Endothelial cell of umbilical vein (primary cell): Measurements from ENCODE around the gene SEMA4A. TPM values are rescaled to one million over a fixed set of nuclear protein-coding genes. Genes with fewer than 3 reads are reported as not detected.

Experiments
- BruUV-seq: library from RNA; stranded (reverse); fragments of 400-500 nt; replicated peaks from 2 replicates; lab custom pipeline; 2021; lab: Mats Ljungman, UMichigan
- CTCF ChIA-PET: fragments of 300-600, 350-600 bp; sonication (Branson Sonifier 250); formaldehyde crosslinking; loops from one replicate; lab custom pipeline; 2021; ENCODE audit warnings: antibody characterized with exemption, inconsistent platforms; lab: Charles Lee
- POLR2A ChIA-PET: fragments of 300-600, 350-600 bp; sonication (Branson Sonifier 250); formaldehyde crosslinking; loops from one replicate; lab custom pipeline; 2021; ENCODE audit warnings: antibody characterized with exemption, inconsistent platforms; lab: Charles Lee
- DNase-seq: peaks from one replicate; pipeline ENCODE4 v3.0.0-alpha.2; 2011; ENCODE audit warnings: low read depth, low spot score
- FAIRE-seq: peaks from 2 replicates; lab custom pipeline; 2011; peaks lifted over from hg19 to GRCh38; lab: Jason Lieb, UNC
- H2AFZ ChIP-seq: 2 replicates; pipeline ENCODE4 v1.6.0; 2012; ENCODE audit warnings: low read depth, low read length, control low read depth, inconsistent platforms
- H3K27ac ChIP-seq: 2 replicates; pipeline ENCODE4 v1.5.1; 2011; ENCODE audit warnings: low read depth, mild to moderate bottlenecking, control low read depth, low read length, moderate library complexity; ENCODE audit not compliant: insufficient read depth
- H3K27me3 ChIP-seq, 2 experiments: 2 replicates each; pipeline versions ENCODE4 v1.6.0 to v1.6.1; 2011; ENCODE audit warnings: low read length in 2 of 2, mixed read lengths in 1 of 2; ENCODE audit not compliant: control insufficient read depth in 2 of 2, insufficient read depth in 2 of 2
- H3K36me3 ChIP-seq, 2 experiments: 2 replicates in 1 of 2; 3 replicates in 1 of 2; pipeline ENCODE4 v1.5.1; 2011; ENCODE audit warnings: low read length in 2 of 2, mild to moderate bottlenecking in 1 of 2, moderate library complexity in 1 of 2; ENCODE audit not compliant: control insufficient read depth in 2 of 2, insufficient read depth in 2 of 2; ENCODE audit errors: extremely low read depth in 1 of 2
- H3K4me1 ChIP-seq: 3 replicates; pipeline ENCODE4 v1.5.1; 2011; ENCODE audit warnings: mild to moderate bottlenecking, low read length; ENCODE audit not compliant: control insufficient read depth, insufficient read depth; ENCODE audit errors: extremely low read depth
- H3K4me2 ChIP-seq: 2 replicates; pipeline ENCODE4 v1.6.1; 2011; ENCODE audit warnings: low read length, control low read depth, mixed read lengths; ENCODE audit not compliant: insufficient read depth
- H3K4me3 ChIP-seq, 3 experiments: fragments of 200-600 bp in 1 of 3; sonication (generic), shearing (Covaris generic) in 1 of 3; replicated peaks in 1 of 3; 2 replicates each; pipeline ENCODE4 v1.5.1; 2011 to 2016; ENCODE audit warnings: control low read depth in 3 of 3, low read length in 3 of 3, mild to moderate bottlenecking in 2 of 3, inconsistent platforms in 1 of 3, low read depth in 1 of 3, moderate library complexity in 1 of 3; ENCODE audit not compliant: insufficient read depth in 1 of 3
- H3K79me2 ChIP-seq: 2 replicates; pipeline ENCODE4 v1.6.0; 2012; ENCODE audit warnings: low read length, inconsistent platforms; ENCODE audit not compliant: control insufficient read depth, insufficient read depth
- H3K9ac ChIP-seq: replicated peaks from 2 replicates; pipeline ENCODE3; 2011; ENCODE audit warnings: low read length, control low read depth; ENCODE audit not compliant: insufficient read depth; ENCODE audit errors: extremely low read depth
- H3K9me1 ChIP-seq: replicated peaks from 3 replicates; pipeline ENCODE4 v1.6.0; 2011; ENCODE audit warnings: mild to moderate bottlenecking, low read length; ENCODE audit not compliant: control insufficient read depth, insufficient read depth; ENCODE audit errors: extremely low read depth
- H3K9me3 ChIP-seq: replicated peaks from 2 replicates; pipeline ENCODE4 v1.5.1; 2012; ENCODE audit warnings: low read length, inconsistent platforms; ENCODE audit not compliant: control insufficient read depth, insufficient read depth
- H4K20me1 ChIP-seq: replicated peaks from 2 replicates; pipeline ENCODE3; 2011; ENCODE audit warnings: mild to moderate bottlenecking, low read length; ENCODE audit not compliant: control insufficient read depth, insufficient read depth; ENCODE audit errors: extremely low read depth
- CTCF ChIP-seq, 2 donors: IDR thresholded peaks; 1 replicate in 1 of 2; 2 replicates in 1 of 2; pipeline ENCODE4 v1.5.1; 2011; ENCODE audit warnings: low read length in 2 of 2, mild to moderate bottlenecking in 2 of 2, moderate library complexity in 2 of 2, control low read depth in 1 of 2, inconsistent platforms in 1 of 2, low read depth in 1 of 2; ENCODE audit not compliant: insufficient read depth in 1 of 2; ENCODE audit errors: extremely low read depth in 1 of 2
- FOS ChIP-seq: IDR thresholded peaks from 2 replicates; pipeline ENCODE4 v1.6.1; 2011; ENCODE audit warnings: mild to moderate bottlenecking, low read length, moderate library complexity, borderline replicate concordance; ENCODE audit not compliant: insufficient read depth
- GATA2 ChIP-seq: IDR thresholded peaks from 2 replicates; pipeline ENCODE4 v1.7.0; 2011; ENCODE audit warnings: low read depth, mild to moderate bottlenecking, moderate library complexity, mixed read lengths, low read length; ENCODE audit not compliant: insufficient read length, insufficient read depth
- JUN ChIP-seq: IDR thresholded peaks from 2 replicates; pipeline ENCODE4 v1.6.1; 2011; ENCODE audit warnings: borderline replicate concordance, low read depth; ENCODE audit not compliant: insufficient read length, insufficient read depth
- MAX ChIP-seq: IDR thresholded peaks from 2 replicates; pipeline ENCODE4 v1.6.1; 2011; ENCODE audit not compliant: insufficient read depth, insufficient read length
- MYC ChIP-seq: IDR thresholded peaks from one replicate; pipeline ENCODE4 v1.6.1; 2011; ENCODE audit warnings: mild to moderate bottlenecking, low read depth, low read length
- POLR2A ChIP-seq: IDR thresholded peaks from 2 replicates; pipeline ENCODE4 v1.6.1; 2012; ENCODE audit warnings: low read depth, mild to moderate bottlenecking, control low read depth, low read length
- POLR2AphosphoS5 ChIP-seq: IDR thresholded peaks from 2 replicates; pipeline ENCODE4 v1.6.1; 2012; ENCODE audit warnings: low read depth, mild to moderate bottlenecking, control low read depth, low read length, moderate library complexity; ENCODE audit not compliant: insufficient read depth
- dilution Hi-C: fragments of 300-500 bp; cut with MboI; formaldehyde crosslinking; loops from one replicate; pipeline ENCODE4 v1.15.0; 2019; ENCODE audit warnings: low sequenced_read_pairs; ENCODE audit not compliant: extremely low pct_ligation_motif_present
- intact Hi-C: fragments of 100-400 bp; cut with micrococcal nuclease; formaldehyde crosslinking; loops from one replicate; pipeline ENCODE4 v1.10.0; 2022
- polyA plus RNA-seq, 4 experiments: library from polyadenylated mRNA; depleted of rRNA in 3 of 4; stranded (reverse) in 3 of 4; unstranded in 1 of 4; fragments of >200 nt; gene quantifications; 2 replicates each; pipeline versions ENCODE4 v1.2.1 to v1.2.3, GENCODE V29; 2011 to 2012; ENCODE audit warnings: missing spikeins in 1 of 4
- total RNA-seq: library from RNA; stranded (reverse); gene quantifications from 2 replicates; pipeline ENCODE4 v1.2.3, GENCODE V29; 2021

Gene SEMA4A
- total and polyA plus RNA-seq, 2 donors (not counting 3 experiments of a cell fraction or from before 2014, with no cell fraction given) = 1.5 to 1.6 TPM

GRCh38 chr1:156134716-156135435 is 18.5 kb upstream of the SEMA4A start:
- no peak overlapping the region for H2AFZ ChIP-seq
- no peaks in the 10 kb centered on the region for H4K20me1 ChIP-seq
- H3K4me2 ChIP-seq = no peak overlapping the region
- DNase-seq = no peak
- peaks cover 30 to 60% of the 10 kb centered on the region in 2 experiments for H3K36me3 ChIP-seq
- H3K4me3 ChIP-seq = no peak overlapping the region
- intact Hi-C loops (loop anchor here (10.0 kb wide), 1 partner anchor 170 kb away; no protein-coding TSS in a partner anchor), dilution Hi-C loops (loop anchor here (10.0 kb wide), 1 partner anchor 90 kb away; no protein-coding TSS in a partner anchor)
- peaks cover 31% of the 10 kb centered on the region for H3K79me2 ChIP-seq
- no peak for FAIRE-seq
- CTCF ChIA-PET = interaction anchor here (0.8 to 13.0 kb wide), 4 partner anchors 11 to 90 kb away, joined by 3 to 627 read pairs (median 6); no protein-coding TSS in a partner anchor
- TF ChIP-seq MYC (no peak), GATA2 (no peak), CTCF (IDR thresholded peaks at IDR 0.05; ENCODE audit: extremely low read depth in 1 of 2, insufficient read depth in 1 of 2, low read depth in 1 of 2, low read length in 2 of 2) (no peak), JUN (no peak), MAX (no peak), FOS (no peak), POLR2A (no peak), POLR2AphosphoS5 (no peak)
- no peaks in the 10 kb centered on the region for H3K27me3 ChIP-seq
- no peaks in the 10 kb centered on the region for H3K9me3 ChIP-seq
- H3K4me1 ChIP-seq = peaks cover 7% of the 10 kb centered on the region
- H3K9me1 ChIP-seq = no peaks in the 10 kb centered on the region
- no peak overlapping the region for H3K27ac ChIP-seq
- H3K9ac ChIP-seq = no peak overlapping the region
- BruUV-seq = no TSS peak
- POLR2A ChIA-PET = no interaction called here
